GM21526 (cell line): ENCODE measurements around the gene SRL.
"Not testable (repeated sequence)": the region's sequence is repeated elsewhere in the genome, so short reads cannot be mapped to it uniquely, and the experiment has no call there.

Experiments used
- ATAC-seq: cut with Tn5 transposase; IDR thresholded peaks from one replicate; pipeline ENCODE4 v1.9.1; 2021; ENCODE audit warnings: moderate library complexity; ENCODE audit not compliant: unreplicated experiment, low FRiP score

Gene SRL

DNA sequence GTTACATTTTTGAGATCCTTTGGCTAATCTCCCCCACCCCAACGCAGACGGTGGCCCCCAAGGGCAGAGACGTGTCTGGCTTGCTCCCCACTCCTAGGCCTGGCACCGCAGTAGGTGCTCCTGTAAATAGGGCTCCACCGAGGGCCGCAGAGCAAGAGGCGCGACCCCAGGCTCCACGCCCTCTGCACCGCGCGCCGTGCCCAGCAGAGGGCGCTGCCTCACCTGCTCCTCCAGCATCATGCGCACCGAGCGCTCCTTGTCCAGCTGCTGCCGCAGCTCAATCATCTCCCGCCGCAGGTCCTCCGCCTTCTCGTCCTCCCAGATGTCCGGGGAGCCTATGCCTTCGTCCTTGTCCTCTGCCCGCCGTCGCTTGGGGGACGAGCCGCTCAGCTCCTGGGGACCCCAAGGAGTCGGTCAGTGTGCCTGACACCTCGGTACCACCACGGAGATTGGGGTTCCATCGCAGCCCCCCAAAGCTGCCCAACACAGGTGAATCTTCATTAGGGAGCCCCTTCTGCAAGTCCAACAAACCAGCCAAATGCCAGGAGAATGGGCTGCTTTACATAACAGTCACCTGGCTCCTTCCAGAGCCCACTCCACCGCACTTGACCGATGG, 19.8 kb upstream of the SRL start:
- ATAC-seq: no peak

DNA sequence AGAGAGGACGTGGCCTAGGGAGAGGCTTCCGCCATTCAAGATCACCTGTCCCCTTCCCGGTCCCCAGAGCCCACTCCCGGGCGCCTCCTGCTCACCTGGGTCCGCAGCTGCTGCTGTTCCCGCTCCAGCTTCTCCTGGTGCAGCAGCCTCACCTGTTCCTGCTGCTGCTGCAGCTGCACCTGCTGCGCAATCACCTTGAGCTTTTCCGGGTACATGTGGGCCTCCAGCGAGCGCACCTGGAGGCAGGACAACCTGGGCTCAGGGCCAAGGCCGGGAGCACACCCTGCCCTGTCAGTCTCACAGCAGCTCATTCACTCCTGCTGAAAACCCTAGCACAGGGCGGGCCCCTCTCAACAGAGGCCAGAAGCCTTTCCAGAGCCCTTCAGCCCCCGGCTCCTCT, 18.5 kb upstream of the SRL start:
- no peak for ATAC-seq

GRCh38 chr16:4257646-4258556, 16.0 kb upstream of the SRL start:
- ATAC-seq: no peak

DNA sequence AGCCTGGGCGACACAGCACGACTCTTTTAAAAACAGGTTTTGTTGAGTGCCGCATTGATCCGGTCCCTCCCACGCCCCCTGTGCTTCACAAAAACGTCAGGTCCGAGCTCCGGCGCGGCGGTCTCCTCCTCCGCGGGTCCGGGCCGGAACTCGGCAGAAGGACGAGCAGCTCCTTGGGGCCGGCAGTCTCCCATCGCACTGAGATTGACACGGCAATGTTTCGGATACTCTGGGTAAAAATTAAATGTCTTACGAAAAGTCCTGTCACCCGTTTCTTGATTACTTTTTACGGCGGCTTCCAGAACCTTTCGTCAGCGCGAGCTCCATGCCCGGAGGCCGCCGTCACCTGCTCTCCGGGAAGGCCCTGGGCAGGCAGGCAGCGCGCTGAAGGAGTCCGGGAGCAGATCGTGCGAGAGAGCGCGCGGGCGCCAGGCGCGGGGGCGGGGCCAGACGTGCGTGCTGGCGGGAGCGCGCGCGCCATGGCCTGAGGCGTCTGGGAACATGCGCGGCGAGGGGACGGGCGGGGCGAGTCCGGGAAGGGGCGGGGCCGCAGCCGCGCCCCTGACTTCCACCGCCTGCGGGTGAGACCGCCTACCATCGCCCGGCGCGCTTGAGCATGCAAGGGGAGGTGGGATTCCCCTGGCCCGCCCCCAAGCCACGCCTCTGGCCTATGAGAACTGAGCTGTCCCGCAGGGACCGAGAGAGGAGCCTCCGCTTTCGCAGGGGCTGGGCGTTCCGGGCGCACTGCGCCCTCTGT, 11.7 kb upstream of the SRL start:
- ATAC-seq: peak; percentile 90

DNA sequence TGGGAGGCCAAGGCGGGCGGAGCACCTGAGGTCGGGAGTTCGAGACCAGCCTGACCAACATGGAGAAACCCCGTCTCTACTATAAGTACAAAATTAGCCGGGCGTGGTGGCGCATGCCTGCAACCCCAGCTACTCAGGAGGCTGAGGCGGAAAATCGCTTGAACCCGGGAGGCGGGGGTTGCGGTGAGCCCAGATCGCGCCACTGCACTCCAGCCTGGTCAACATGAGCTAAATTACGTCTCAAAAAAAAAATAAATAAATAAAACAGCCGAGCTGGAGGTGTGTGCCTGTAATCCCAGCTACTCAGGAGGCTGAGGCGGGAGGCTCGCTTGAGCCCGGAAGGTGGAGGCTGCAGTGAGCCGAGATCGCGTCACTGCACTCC, 11.1 kb upstream of the SRL start:
- ATAC-seq: not testable (repeated sequence)

DNA sequence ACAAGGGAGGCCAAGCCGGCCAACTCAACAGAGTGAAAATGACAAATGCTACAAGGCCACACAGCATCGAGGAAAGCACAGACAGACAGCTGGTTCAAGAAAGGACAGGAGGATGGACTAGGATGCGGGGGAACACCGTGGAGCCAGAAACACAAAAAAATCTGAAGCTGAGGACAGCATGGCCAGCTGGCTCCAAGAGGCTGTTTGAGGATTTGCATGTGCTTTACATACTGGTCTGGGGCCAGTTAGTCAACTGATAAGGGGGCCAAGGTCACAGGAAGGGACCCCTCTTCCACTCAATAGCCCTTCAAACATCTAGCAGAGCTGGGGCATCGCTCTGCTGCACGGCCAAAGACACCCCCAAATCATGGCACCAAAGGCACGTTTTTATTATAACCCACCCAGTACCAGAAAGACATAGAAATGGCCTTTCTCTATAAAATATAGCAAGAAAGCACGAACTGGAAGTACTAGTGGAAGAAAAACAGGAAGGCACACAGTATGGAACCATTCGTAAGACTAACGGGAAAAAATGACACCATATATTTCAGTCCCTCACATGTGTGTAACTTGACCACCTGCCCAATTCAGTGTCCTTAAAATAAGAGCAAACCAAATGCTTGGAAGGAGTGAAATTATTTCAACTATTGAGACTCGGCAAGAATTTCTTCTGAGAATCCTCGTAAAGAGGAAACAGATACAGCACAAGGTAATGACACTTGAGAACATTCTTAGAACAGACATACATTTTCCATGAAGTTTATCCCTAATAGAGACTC, 7.8 kb upstream of the SRL start:
- ATAC-seq: no peak

GRCh38 chr16:4247460-4247784, 5.5 kb upstream of the SRL start:
- no peak for ATAC-seq

DNA sequence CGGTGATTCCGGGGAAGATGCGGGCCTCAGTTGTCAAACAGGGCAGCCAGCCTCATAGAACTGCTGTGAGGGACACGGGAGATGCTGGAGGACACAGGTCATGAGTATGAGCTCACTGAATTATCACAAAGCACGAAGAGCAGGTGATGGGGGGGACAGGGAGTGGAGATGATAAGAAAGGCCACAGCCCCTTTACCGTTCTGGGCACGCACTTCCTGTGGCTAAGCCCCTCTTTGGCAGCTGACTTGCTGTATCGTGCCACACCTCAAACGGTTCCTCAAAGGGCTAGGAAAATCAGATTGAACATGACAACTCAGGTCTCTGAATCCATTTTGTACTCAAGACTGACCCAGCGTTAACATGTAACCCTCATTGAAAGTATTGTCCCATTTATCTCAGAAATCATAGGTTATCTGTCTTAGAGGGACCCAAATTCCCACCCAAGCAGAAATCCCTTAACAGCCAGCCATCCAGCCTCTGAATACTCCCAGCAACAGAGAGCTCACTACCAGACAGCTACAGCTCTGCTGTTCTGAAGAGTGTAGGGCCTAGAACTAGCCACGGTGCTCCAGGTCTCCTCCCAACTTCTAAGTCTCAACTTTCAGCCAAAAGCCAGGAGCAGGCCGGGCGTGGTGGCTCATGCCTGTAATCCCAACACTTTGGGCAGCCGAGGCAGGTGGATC, 5.0 kb upstream of the SRL start:
- ATAC-seq: no peak

DNA sequence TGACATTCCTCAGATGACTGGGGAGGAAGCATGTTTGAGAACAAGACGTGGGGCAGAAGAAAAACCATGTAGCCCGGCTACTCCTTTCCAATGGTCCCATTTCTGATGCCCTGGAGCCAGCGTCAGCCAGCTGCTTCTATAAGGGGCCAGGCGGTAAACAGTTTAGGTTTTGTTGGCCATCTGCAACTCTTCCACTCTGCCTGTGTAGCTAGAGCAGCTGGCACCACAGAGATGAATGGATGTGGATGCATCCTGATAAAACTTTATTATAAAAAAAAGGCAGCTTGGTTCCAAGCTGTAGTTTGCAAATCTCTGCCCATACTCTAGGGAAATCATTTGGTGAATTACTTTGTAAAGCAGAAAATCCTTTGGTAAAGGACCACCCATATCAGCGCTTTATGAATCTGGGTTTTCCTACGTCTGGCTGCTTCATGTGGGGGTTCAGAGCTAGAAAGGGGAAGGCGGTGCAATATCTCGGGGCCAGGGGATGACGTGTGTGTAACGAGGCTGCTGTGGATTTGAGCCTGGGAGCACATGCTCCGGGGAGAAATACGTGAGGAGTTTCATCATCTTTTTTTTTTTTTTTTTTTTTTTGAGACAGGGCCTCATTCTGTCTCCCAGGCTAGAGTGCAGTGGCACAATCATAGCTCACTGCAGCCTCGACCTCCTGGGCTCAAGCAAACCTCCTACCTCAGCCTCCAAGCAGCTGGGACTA, 3.4 kb upstream of the SRL start:
- ATAC-seq: no peak

DNA sequence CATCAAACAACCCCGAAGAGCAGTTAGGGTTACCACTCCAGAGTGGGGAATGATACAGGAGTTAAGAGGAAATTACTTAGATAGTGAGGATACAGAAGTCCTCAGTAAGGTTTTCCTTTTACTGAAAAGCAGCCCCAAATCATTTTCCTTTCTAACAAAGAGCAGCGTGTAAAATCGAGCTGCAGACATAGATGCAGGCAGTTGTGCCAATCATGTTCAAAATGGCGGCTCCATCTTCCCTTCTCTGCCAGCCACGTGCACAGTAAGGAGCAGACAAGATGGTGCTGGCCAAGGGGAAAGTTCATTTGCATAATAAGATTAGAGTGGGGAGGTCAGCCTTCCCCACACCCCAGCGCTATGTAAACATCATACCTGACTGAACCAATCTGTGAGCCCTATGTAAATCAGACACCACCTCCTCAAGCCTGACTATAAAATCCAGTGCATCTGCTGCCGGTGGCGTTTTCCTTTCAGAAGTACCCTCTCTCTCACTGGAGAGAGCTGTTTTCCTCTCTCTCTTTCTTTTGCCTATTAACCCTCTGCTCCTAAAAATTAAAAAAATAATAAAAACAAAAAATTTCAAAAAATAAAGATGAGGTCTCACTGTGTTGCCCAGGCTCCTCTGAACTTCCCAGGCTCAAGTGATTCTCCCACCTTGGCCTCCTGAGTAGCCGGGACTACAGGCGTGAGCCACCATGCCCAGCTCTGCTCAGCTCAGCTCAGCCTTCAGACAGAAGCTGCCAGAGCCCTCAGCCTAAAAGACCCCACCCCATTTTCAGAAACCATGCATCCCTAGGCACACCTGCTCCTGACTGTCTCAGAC, 2.6 kb upstream of the SRL start:
- ATAC-seq: no peak

GRCh38 chr16:4241258-4241927, 487 bp downstream of the SRL start:
- no peak for ATAC-seq

GRCh38 chr16:4240624-4241023, 1.3 kb downstream of the SRL start:
- ATAC-seq: no peak

DNA sequence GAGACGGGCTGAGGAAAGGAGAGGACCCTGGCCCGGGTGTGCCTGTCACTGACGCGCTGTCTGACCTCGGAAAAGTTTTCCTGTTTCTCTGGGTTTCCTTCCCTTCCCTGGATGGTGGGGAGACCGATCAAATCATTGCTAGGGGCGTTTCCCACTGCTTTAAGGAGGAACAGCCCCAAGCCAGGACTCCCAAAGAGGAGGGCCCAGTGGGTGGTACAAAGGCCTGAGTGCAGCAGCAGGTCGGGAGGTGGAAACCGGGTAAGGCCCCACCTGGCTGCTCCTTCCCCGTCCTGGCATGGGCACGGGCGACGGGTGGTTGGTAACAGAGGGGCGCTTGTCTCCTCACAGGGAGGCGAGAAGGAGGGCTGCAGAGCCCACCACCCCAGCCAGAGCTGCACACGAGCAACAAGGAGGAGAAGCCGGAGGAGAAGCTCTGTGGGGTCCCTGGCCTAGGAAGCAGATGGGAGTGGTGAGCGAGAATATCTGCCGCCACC, 2.2 kb downstream of the SRL start:
- no peak for ATAC-seq

- no peak for ATAC-seq
Observed at GRCh38 chr16:4239020-4239419, 2.9 kb downstream of the SRL start.

GRCh38 chr16:4233431-4233830, 8.4 kb downstream of the SRL start:
- ATAC-seq: no peak

DNA sequence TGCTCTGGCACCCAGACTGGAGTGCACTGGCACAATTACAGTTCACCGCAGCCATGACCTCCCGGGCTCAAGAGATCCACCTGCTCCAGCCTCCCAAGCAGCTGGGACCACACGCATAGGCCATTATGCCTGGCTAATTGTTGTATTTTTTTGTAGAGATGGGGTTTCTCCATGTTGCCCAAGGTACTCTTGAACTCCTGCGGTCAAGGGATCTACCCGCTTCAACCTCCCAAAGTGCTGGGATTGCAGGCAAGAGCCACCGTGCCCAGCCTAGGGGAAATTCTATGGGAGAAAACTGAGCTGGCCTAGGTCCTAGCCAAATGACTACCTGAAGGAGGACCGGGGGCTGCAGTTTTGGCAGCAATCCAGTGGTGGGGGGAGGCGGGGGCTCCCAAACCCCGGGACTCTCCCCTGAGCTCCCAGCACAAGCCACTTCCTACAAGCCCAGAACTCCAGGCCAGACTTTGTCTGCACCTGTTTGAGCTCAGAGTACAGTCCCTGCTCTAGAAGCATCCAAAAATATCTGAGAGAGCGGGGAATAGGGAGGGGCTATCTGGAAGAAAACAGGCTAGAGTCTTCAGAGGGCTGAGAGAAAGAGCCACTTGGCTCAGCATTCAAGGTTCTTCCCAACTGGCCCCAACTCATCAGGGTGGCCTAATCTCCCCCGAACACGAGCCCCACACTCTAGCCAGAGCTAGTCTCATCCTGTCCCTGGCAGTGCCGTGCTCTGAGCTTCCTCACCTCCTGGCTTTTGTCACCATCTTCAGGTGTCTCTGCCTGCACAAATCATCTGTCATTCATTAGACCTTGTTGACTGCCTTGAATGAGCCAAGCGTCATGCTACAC, 9.1 kb downstream of the SRL start:
- ATAC-seq: no peak

DNA sequence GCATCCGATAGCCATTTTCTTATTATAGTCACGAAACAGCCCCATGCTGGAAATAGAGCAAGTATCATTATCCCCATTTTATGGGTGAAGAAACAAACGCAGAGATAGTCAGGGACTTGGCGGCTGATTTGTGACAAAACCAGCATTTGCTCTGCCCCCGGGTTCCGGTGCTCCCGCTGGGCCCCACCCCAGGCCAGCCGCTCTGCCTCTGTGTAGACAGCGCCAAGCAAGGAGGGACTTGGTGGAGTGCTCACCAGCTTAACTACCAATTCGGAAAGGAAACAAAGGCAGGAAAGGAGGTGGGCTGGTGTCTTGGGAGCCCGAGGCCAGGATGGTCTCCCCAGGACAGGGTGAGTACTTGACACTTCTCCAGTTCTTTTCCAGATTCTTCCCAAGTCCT, 10.0 kb downstream of the SRL start:
- ATAC-seq: no peak
